NK-92 (cell line): ENCODE results near the gene ATP13A5.

Source experiments
- DNase-seq: peaks from one replicate; lab custom pipeline; 2025; ENCODE audit not compliant: unreplicated experiment; lab: John Stamatoyannopoulos, UW

The ATP13A5 gene

GRCh38 chr3:193262707-193263106 lies 115.8 kb downstream of the ATP13A5 start:
- DNase-seq, result no peak

- no peak for DNase-seq
Observed at GRCh38 chr3:193261970-193262369, 116.6 kb downstream of the ATP13A5 start.

GRCh38 chr3:193253986-193254660 lies 124.4 kb downstream of the ATP13A5 start:
- DNase-seq, result no peak

GRCh38 chr3:193250492-193250891 lies 128.1 kb downstream of the ATP13A5 start:
- no peak for DNase-seq

GRCh38 chr3:193248848-193249468 lies 129.6 kb downstream of the ATP13A5 start:
- DNase-seq, result no peak

GRCh38 chr3:193243571-193243970 lies 135.0 kb downstream of the ATP13A5 start:
- no peak for DNase-seq

GRCh38 chr3:193241716-193242115 lies 136.8 kb downstream of the ATP13A5 start:
- no peak for DNase-seq

- no peak for DNase-seq
Observed at GRCh38 chr3:193240850-193241706, 137.5 kb downstream of the ATP13A5 start, which contains the start of gene PLAAT1. Gene PLAAT1, plus strand, starts transcription at chr3:193241222. Its CDS starts 14,429 bp downstream, at chr3:193255651.

GRCh38 chr3:193240436-193240849 lies 138.1 kb downstream of the ATP13A5 start:
- DNase-seq, result no peak

GRCh38 chr3:193237030-193237429 lies 141.5 kb downstream of the ATP13A5 start:
- DNase-seq, result no peak

- no peak for DNase-seq
Observed at GRCh38 chr3:193236599-193236998, 142.0 kb downstream of the ATP13A5 start.

GRCh38 chr3:193231201-193231600 lies 147.4 kb downstream of the ATP13A5 start:
- DNase-seq, result no peak

- DNase-seq, result no peak
Observed at GRCh38 chr3:193230610-193231009, 147.9 kb downstream of the ATP13A5 start.

GRCh38 chr3:193229851-193230420 lies 148.6 kb downstream of the ATP13A5 start:
- no peak for DNase-seq

- no peak for DNase-seq
Observed at GRCh38 chr3:193228206-193228605, 150.3 kb downstream of the ATP13A5 start.

- no peak for DNase-seq
Observed at GRCh38 chr3:193225302-193226125, 153.0 kb downstream of the ATP13A5 start.
